Omental fat pad (tissue), 4 donors: ENCODE results near the gene DNPEP. TPM values are rescaled to one million over a fixed set of nuclear protein-coding genes. Genes with fewer than 3 reads are reported as not detected.
A peak's percentile ranks its signal among the peaks of the same experiment; 100 is the strongest.

ENCODE experiments used
- ATAC-seq: fragments of 150-250 bp; one replicate; pipeline ENCODE4 v1.9.1; 2016; ENCODE audit warnings: mild to moderate bottlenecking, moderate library complexity; ENCODE audit not compliant: low FRiP score
- DNase-seq: peaks from one replicate; pipeline ENCODE4 v3.0.0-alpha.2; 2019; ENCODE audit warnings: low spot score
- CTCF ChIP-seq, 3 donors: fragments of 450-650 bp; IDR thresholded peaks; one replicate each; pipeline ENCODE4 v1.5.1; 2016 to 2017; ENCODE audit warnings: antibody characterized with exemption in 3 of 3, mild to moderate bottlenecking in 3 of 3, moderate library complexity in 2 of 3
- total RNA-seq, 4 donors: library from RNA; depleted of rRNA; stranded (reverse); fragments of >200 nt; gene quantifications; one replicate each; pipeline ENCODE4 v1.1.0, GENCODE V29; 2016

DNPEP gene
- total RNA-seq, 4 donors from 2014 or later: 58.4 to 97.4 (median 85.7) TPM

- ATAC-seq (no peak), DNase-seq (no peak)
- no peak for TF ChIP-seq CTCF (IDR thresholded peaks at IDR 0.05)
These were observed 3.5 kb downstream of the DNPEP start for GRCh38 chr2:219384083-219384713.

GRCh38 chr2:219381448-219381847, 6.3 kb downstream of the DNPEP start:
- TF ChIP-seq CTCF (IDR thresholded peaks at IDR 0.05): no peak
- DNase-seq: no peak
- no peak for ATAC-seq

- DNase-seq: no peak
- TF ChIP-seq CTCF (IDR thresholded peaks at IDR 0.05): no peak
- no peak for ATAC-seq
These were observed 6.8 kb downstream of the DNPEP start for GRCh38 chr2:219380926-219381325.

GRCh38 chr2:219378163-219378851, 9.4 kb downstream of the DNPEP start:
- no peak for DNase-seq
- ATAC-seq: no peak
- TF ChIP-seq CTCF (IDR thresholded peaks at IDR 0.05): no peak

GRCh38 chr2:219369447-219369861, 18.3 kb downstream of the DNPEP start:
- DNase-seq (no peak), ATAC-seq (peak; percentile 41)
- no peak for TF ChIP-seq CTCF (IDR thresholded peaks at IDR 0.05)

GRCh38 chr2:219368690-219369191, 19.0 kb downstream of the DNPEP start:
- ATAC-seq (peak; percentile 48), DNase-seq (no peak)
- TF ChIP-seq CTCF (IDR thresholded peaks at IDR 0.05): no peak
